ENCODE results near the gene DUOX2.
"Not testable (repeated sequence)": the region's sequence is repeated elsewhere in the genome, so short reads cannot be mapped to it uniquely, and the experiment has no call there.

DNA sequence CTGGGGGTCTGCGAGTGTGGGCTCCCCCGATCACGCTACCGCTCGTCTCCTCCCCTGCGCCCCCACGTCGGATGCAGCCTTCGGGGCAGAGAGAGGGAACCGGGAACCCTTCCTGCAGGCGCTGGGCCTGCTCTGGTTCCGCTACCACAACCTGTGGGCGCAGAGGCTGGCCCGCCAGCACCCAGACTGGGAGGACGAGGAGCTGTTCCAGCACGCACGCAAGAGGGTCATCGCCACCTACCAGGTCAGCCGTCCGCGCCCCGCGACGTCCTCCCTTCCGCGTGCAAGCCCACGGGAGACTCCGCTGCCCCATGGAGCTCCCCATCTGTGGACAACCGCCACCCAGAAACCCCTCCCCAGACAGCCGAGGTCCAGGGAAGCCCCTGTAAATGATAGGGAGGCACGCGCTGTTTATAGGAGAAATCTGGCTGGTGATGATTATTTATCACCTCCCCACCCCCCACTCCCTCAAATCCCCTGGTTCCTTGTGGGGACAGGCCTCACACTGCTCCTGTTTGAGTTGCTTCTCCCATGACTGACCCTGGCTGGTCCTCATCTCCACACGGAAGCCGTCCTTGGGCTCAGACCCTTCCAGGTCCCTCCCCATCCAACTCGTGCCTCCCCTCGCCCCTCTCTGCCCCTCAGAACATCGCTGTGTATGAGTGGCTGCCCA is 21.9 kb upstream of the DUOX2 start:
- TF ChIP-seq POLR2A (IDR thresholded peaks at IDR 0.05); CTCF (IDR thresholded peaks at IDR 0.05 in 4 of 5, conservative IDR thresholded peaks at IDR 0.05 in 1 of 5): not testable (repeated sequence)

Measured in gastrocnemius medialis (tissue), 4 donors.